Islet precursor cell (in vitro differentiated cells): Measurements from ENCODE around the gene DLK2.
"Not testable (repeated sequence)": the region's sequence is repeated elsewhere in the genome, so short reads cannot be mapped to it uniquely, and the experiment has no call there.

Experiments used
- DNase-seq: peaks from one replicate; pipeline ENCODE4 v3.0.0-alpha.2; 2018

DLK2 gene

GRCh38 chr6:43421831-43422230, 33.5 kb downstream of the DLK2 start:
- DNase-seq: no peak

- DNase-seq: no peak
Measured at GRCh38 chr6:43420012-43420709, 35.2 kb downstream of the DLK2 start.

DNA sequence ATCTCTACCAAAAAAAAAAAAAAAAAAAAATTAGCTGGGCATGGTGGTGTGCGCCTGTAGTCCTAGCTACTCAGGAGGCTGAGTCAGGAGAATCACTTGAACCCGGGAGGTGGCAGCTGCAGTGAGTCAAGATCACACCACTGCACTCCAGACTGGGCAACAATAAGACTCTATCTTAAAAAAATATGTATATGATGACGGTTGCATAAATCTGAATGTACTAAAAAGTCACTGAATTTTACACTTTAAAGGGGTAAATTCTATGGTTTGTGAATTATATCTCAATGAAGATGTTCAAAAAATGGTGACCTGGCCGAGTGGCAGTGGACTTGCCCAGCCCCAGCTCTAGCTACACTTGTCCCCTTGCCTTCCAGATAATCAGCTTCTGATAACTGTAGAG, 38.4 kb downstream of the DLK2 start:
- DNase-seq: no peak

DNA sequence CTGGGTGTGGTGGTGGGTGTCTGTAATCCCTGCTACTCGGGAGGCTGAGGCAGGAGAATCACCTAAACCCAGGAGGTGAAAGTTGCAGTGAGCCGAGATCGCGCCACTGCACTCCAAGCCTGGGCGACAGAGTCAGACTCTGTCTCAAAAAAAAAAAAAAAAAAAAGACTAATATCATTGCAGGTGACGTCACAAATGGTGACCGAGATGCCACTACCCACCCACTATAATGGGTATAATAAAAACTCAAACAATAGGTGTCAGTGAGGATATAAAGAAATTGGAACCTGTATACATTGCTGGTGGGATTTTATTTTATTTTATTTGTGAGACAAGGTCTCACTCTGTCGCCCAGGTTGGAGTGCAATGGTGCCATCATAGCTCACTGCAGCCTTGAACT, 40.1 kb downstream of the DLK2 start:
- DNase-seq: not testable (repeated sequence)

DNA sequence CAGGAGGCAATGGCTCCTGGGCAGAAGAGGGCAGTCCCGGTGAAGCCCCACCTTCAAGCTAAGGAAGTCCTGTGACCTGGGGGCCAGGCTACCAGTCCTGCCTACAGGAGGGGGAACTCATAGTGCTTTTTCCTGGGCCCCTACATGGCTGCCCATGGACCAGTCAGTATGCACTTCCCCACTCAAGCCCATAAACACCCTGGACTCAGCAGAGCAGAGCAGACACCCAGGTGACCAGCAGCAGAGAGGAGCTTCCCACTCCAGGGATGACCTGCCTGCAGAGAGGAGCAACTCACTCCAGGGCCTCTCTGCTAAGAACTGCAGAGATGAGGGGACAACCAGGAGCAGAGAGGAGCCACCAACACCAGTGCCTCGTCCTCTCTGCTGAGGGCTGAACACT, 42.3 kb downstream of the DLK2 start:
- DNase-seq: no peak

DNA sequence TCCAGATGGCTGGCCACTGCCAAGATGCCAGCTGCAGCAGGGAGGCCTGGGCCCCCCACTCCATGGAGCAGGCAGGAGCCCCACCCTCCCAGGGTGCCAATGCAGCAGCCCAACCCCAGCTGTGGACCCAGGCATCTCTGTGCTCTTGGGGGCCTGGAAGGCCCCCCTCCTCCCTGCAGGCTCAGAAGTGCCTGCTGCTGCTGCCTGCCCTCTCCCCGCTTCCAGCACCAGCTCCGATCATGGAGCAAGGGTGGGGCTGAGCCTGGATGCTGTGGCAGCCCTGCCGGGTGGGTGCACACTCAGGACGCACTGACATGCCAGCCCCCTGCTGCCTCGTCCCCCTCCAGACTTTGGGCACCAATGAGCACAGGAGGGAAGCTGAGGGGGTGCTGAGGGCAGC, 42.8 kb downstream of the DLK2 start:
- DNase-seq: no peak

DNA sequence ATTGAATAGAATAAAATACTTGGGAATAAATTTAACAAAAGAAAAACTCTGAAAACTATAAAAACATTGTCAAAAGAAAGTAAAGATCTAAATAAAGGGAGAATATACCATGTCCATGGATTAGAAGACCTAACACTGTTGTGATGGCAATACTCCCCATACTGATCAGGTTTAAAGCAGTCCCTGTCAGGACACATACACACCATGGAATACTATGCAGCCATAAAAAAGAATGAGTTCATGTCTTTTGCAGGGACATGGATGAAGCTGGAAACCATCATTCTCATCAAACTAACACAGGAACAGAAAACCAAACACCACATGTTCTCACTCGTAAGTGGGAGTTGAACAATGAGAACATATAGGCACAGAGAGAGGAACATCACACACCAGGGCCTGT, 44.6 kb downstream of the DLK2 start:
- not testable (repeated sequence) for DNase-seq

DNA sequence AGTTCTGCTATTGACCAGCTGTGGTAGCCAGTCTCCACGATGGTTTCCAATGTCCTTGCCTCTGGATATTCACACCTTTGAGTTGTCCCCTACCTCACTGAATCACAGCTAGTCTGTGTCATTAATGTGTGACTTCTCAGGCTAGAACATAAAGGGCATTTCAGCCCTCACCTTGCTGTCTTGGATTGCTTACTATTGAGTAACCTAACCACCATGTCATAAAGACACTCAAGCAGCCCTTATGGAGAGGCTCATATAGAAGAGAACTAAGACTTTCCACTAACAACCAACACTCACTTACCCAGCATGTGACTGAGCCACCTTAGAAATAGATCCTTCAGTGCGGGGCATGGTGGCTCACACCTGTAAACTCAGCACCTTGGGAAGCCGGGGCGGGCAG, 47.1 kb downstream of the DLK2 start:
- no peak for DNase-seq

DNA sequence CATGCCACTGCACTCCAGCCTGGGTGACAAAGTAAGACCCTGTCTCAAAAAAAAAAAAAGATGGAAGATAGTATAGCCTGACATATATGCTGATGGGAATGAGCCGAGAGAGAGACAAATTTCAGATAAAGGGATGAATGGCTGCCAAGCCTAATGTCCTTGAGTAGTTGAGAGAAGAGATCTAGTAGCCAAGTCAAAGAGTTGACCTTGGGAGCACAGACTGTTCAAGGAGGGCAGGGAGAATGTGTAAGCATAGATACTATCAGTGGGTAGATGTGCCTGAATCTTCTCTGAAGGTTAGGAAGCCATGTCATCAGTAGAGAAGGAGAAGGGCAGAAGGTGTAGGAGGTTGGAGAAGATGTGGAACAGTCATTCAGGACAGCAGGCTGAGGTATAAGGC, 48.1 kb downstream of the DLK2 start:
- DNase-seq: no peak

DNA sequence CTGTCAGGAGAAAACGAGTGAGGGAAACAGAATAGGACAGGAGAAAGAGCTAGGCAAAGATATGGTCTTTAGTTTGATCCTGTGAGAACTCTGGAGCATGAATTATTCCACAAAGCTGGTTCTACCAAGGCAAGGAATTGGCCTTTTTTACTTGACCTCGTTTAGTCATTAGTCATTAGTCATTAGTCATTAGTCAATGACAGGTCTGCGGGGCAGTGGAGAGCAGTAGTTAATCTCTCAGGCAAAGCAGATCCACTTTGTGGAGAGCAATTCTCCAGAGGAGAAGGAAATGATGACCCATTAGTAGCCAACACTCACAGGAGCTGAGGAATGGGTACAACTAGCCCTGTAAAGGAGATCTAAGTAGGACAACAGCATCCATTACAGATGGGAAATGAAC, 50.0 kb downstream of the DLK2 start:
- no peak for DNase-seq

DNA sequence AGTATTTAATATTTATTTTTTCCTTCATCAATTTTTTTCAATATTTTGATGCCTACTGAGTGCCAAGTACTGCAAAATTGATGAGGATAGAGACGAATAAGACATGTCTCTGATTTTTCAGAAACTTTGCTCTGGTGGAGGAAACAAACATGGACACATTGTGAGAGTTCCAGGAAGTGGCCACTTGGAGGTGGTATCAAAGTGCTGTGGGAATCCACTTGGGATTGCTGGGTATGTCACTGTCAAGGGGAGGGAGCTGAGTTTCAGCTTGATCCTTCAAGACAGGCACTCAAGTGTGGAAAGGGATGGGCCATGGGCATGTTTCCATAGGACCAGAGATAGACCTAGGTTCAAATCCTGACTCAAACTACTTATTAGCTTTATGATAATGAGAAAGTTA, 52.5 kb downstream of the DLK2 start:
- DNase-seq: no peak

DNA sequence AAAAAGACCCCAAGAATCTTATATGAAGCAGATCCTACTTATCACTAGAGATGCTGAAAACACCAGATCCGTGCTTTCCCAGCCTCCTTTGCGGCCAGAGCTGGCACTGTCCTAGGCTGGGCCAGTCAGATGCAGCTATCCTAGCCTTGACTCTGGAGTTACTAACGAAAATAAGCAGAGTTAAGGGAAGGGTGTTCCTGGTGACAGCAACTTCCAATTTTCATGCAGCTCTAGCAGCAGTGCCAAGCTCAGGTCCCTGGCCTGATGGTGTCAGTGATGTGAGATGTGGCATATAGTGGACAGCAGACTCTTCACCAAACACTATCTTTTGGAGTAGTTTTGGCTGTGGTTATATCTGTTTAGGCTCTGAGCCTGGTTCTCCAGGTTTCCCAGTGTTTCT, 53.6 kb downstream of the DLK2 start:
- no peak for DNase-seq
